GM23338 (cell line): ENCODE measurements around the gene EXOC4. TPM values are rescaled to one million over a fixed set of nuclear protein-coding genes. Genes with fewer than 3 reads are reported as not detected.

Experiments used
- ATAC-seq: fragments of 200-7000 bp; cut with Tn5 transposase; 3 replicates; pipeline ENCODE4 v1.9.1; 2020
- DNase-seq: peaks from one replicate; pipeline ENCODE4 v3.0.0-alpha.2; 2015; ENCODE audit warnings: low spot score
- H2AFZ ChIP-seq: fragments of 200-600 bp; sonication (generic); 2 replicates; pipeline ENCODE4 v1.8.0; 2016; ENCODE audit warnings: antibody characterized with exemption, mild to moderate bottlenecking, moderate library complexity
- H3F3A ChIP-seq: fragments of 200-600 bp; sonication (generic); replicated peaks from 2 replicates; pipeline ENCODE4 v1.8.0; 2017; ENCODE audit warnings: antibody characterized with exemption, mixed run types, low read depth
- H3K27ac ChIP-seq: fragments of 200-600 bp; sonication (generic); 2 replicates; pipeline ENCODE4 v1.6.1; 2016; ENCODE audit warnings: low read depth
- H3K27me3 ChIP-seq: fragments of 200-600 bp; sonication (generic); 2 replicates; pipeline ENCODE4 v1.8.0; 2016; ENCODE audit warnings: mild to moderate bottlenecking, mixed run types, moderate library complexity; ENCODE audit not compliant: insufficient read depth
- H3K36me3 ChIP-seq: fragments of 200-600 bp; sonication (generic); 2 replicates; pipeline ENCODE4 v1.8.0; 2016; ENCODE audit warnings: mild to moderate bottlenecking; ENCODE audit not compliant: insufficient read depth
- H3K4me1 ChIP-seq: fragments of 200-600 bp; sonication (generic); 2 replicates; pipeline ENCODE4 v1.8.0; 2016; ENCODE audit warnings: mild to moderate bottlenecking, moderate library complexity; ENCODE audit not compliant: insufficient read depth
- H3K4me2 ChIP-seq: fragments of 200-600 bp; sonication (generic); 2 replicates; pipeline ENCODE4 v1.7.1; 2017; ENCODE audit warnings: mixed run types
- H3K4me3 ChIP-seq: fragments of 200-600 bp; sonication (generic); 2 replicates; pipeline ENCODE4 v1.6.1; 2016; ENCODE audit warnings: mixed run types
- H3K79me2 ChIP-seq: fragments of 200-600 bp; sonication (generic); replicated peaks from 2 replicates; pipeline ENCODE4 v1.8.0; 2017; ENCODE audit warnings: mild to moderate bottlenecking; ENCODE audit not compliant: insufficient read depth
- H3K9me2 ChIP-seq: fragments of 200-600 bp; sonication (generic); 2 replicates; pipeline ENCODE4 v1.8.0; 2017; ENCODE audit not compliant: insufficient read depth
- H4K20me1 ChIP-seq: fragments of 200-600 bp; sonication (generic); replicated peaks from 2 replicates; pipeline ENCODE4 v1.8.0; 2017; ENCODE audit warnings: mild to moderate bottlenecking; ENCODE audit not compliant: insufficient read depth
- H3K27ac Mint-ChIP-seq: 2 replicates; pipeline ENCODE4 v1.8.0; 2020; ENCODE audit warnings: inconsistent platforms, mild to moderate bottlenecking, moderate library complexity, mixed read lengths
- H3K27me3 Mint-ChIP-seq: 3 replicates; pipeline ENCODE4 v1.8.0; 2022; ENCODE audit warnings: low read depth, mild to moderate bottlenecking, moderate library complexity, mixed read lengths, inconsistent platforms; ENCODE audit not compliant: insufficient read depth, poor library complexity
- H3K36me3 Mint-ChIP-seq: 3 replicates; pipeline ENCODE4 v1.8.0; 2021; ENCODE audit warnings: low read depth, mild to moderate bottlenecking, inconsistent platforms, moderate library complexity, mixed read lengths
- H3K4me1 Mint-ChIP-seq: 3 replicates; pipeline ENCODE4 v1.8.0; 2020; ENCODE audit warnings: mild to moderate bottlenecking, inconsistent platforms, mixed read lengths
- H3K4me3 Mint-ChIP-seq: 3 replicates; pipeline ENCODE4 v1.8.0; 2021; ENCODE audit warnings: moderate library complexity, mild to moderate bottlenecking, inconsistent platforms, mixed read lengths
- H3K9me3 Mint-ChIP-seq: 3 replicates; pipeline ENCODE4 v1.8.0; 2020; ENCODE audit warnings: moderate library complexity, mild to moderate bottlenecking, inconsistent platforms, mixed read lengths
- CREB1 ChIP-seq: fragments of 250-450 bp; sonication (Bioruptor Pico); IDR thresholded peaks from 2 replicates; pipeline ENCODE4 v1.5.0; 2020; ENCODE audit warnings: low read depth, mild to moderate bottlenecking, moderate library complexity
- CTCF ChIP-seq, 2 experiments: fragments of 200-600 bp in 1 of 2; sonication (generic) in 1 of 2; conservative IDR thresholded peaks; 2 replicates each; pipeline versions ENCODE4 v1.5.1 to v1.6.1; 2016 to 2017; ENCODE audit warnings: antibody characterized with exemption in 2 of 2, low read depth in 2 of 2, mild to moderate bottlenecking in 2 of 2, moderate library complexity in 1 of 2
- EZH2 ChIP-seq: fragments of 200-600 bp; sonication (generic); IDR thresholded peaks from one replicate; pipeline ENCODE4 v1.8.0; 2017; ENCODE audit warnings: antibody characterized with exemption, mild to moderate bottlenecking, low read depth; ENCODE audit not compliant: unreplicated experiment
- EZH2phosphoT487 ChIP-seq: fragments of 200-600 bp; sonication (generic); IDR thresholded peaks from one replicate; pipeline ENCODE4 v1.8.1; 2018; ENCODE audit warnings: antibody characterized with exemption; ENCODE audit not compliant: unreplicated experiment
- JUNB ChIP-seq: IDR thresholded peaks from one replicate; pipeline ENCODE4 v1.6.1; 2016; ENCODE audit warnings: antibody characterized with exemption; ENCODE audit not compliant: unreplicated experiment
- NANOG ChIP-seq: IDR thresholded peaks from 2 replicates; pipeline ENCODE4 v1.6.1; 2016; ENCODE audit warnings: antibody characterized with exemption, borderline replicate concordance
- POLR2AphosphoS5 ChIP-seq: IDR thresholded peaks from 2 replicates; pipeline ENCODE4 v1.6.1; 2016; ENCODE audit warnings: antibody characterized with exemption, low read depth
- REST ChIP-seq: IDR thresholded peaks from one replicate; pipeline ENCODE4 v1.6.1; 2018; ENCODE audit warnings: antibody characterized with exemption; ENCODE audit not compliant: unreplicated experiment
- STAT1 ChIP-seq: IDR thresholded peaks from one replicate; pipeline ENCODE4 v1.6.1; 2016; ENCODE audit warnings: antibody characterized with exemption; ENCODE audit not compliant: unreplicated experiment
- ZNF331 ChIP-seq: fragments of 250-450 bp; sonication (Bioruptor Pico); IDR thresholded peaks from 2 replicates; pipeline ENCODE4 v1.5.0; 2020; ENCODE audit warnings: low read depth, mild to moderate bottlenecking, moderate library complexity
- polyA plus RNA-seq: library from polyadenylated mRNA; unstranded; fragments of >200 nt; fragmentation: Nextera tagmentation; extraction: Ambion mirVana; gene quantifications from 2 replicates; pipeline ENCODE4 v1.2.1, GENCODE V29; 2016
- total RNA-seq: library from RNA; depleted of rRNA; stranded (reverse); fragments of >200 nt; shearing (Covaris generic); gene quantifications from 2 replicates; pipeline ENCODE4 v1.2.3, GENCODE V29; 2014

Gene EXOC4
- total and polyA plus RNA-seq, 2 experiments from 2014 or later: 37.5 to 52.7 TPM

GRCh38 chr7:133780912-133781311 is 528.0 kb downstream of the EXOC4 start:
- H3K4me2 ChIP-seq: no peak overlapping the region
- H3K27ac Mint-ChIP-seq: no peak overlapping the region

GRCh38 chr7:133781486-133782090 is 528.7 kb downstream of the EXOC4 start:
- no peak for DNase-seq
- H3K4me3 Mint-ChIP-seq: no peak overlapping the region
- TF ChIP-seq REST: no peak
- TF ChIP-seq EZH2phosphoT487: no peak
- TF ChIP-seq JUNB: no peak
- TF ChIP-seq ZNF331 (CRISPR knock-in tag): no peak
- no peak for TF ChIP-seq CTCF (conservative IDR thresholded peaks at IDR 0.05; ENCODE audit: low read depth in 2 of 2)
- no peak for TF ChIP-seq NANOG
- TF ChIP-seq STAT1: no peak
- no peak for TF ChIP-seq POLR2AphosphoS5
- TF ChIP-seq CREB1: no peak
- TF ChIP-seq EZH2: no peak
- no peaks in the 10 kb centered on the region; the same call in none of the 2 replicates for H4K20me1 ChIP-seq
- H3K4me2 ChIP-seq: no peak overlapping the region
- peaks cover 12% of the 10 kb centered on the region; the same call in 2 of the 3 replicates for H3K36me3 Mint-ChIP-seq
- peaks cover 6% of the 10 kb centered on the region; the same call in 1 of the 3 replicates for H3K9me3 Mint-ChIP-seq
- H3K4me3 ChIP-seq: no peak overlapping the region
- no peaks in the 10 kb centered on the region; the same call in 1 of the 2 replicates for H3K36me3 ChIP-seq
- H3K79me2 ChIP-seq: no peaks in the 10 kb centered on the region
- no peaks in the 10 kb centered on the region for H3K4me1 ChIP-seq
- no peak for ATAC-seq
- H3K27ac Mint-ChIP-seq: no peak overlapping the region
- H3K9me2 ChIP-seq: peaks cover 6% of the 10 kb centered on the region
- H3K4me1 Mint-ChIP-seq: no peaks in the 10 kb centered on the region
- peaks cover 2% of the 10 kb centered on the region for H3K27me3 Mint-ChIP-seq
- no peak overlapping the region for H3K27ac ChIP-seq
- H3F3A ChIP-seq: no peaks in the 10 kb centered on the region
- no peaks in the 10 kb centered on the region for H3K27me3 ChIP-seq
- no peak overlapping the region for H2AFZ ChIP-seq

More at GRCh38 chr7:133780912-133781311, 528.0 kb downstream of the EXOC4 start:
- Histone ChIP-seq H3F3A (no peaks in the 10 kb centered on the region), H3K4me3 (no peak overlapping the region), H3K4me1 (no peaks in the 10 kb centered on the region), H4K20me1 (no peaks in the 10 kb centered on the region; the same call in none of the 2 replicates), H3K27ac (no peak overlapping the region), H2AFZ (no peak overlapping the region), H3K27me3 (no peaks in the 10 kb centered on the region), H3K9me2 (peaks cover 6% of the 10 kb centered on the region), H3K36me3 (no peaks in the 10 kb centered on the region; the same call in 1 of the 2 replicates), H3K79me2 (no peaks in the 10 kb centered on the region)
- ATAC-seq (no peak), DNase-seq (no peak)
- peaks cover 12% of the 10 kb centered on the region; the same call in 2 of the 3 replicates for H3K36me3 Mint-ChIP-seq
- no peak overlapping the region for H3K4me3 Mint-ChIP-seq
- TF ChIP-seq CREB1: no peak
- TF ChIP-seq EZH2phosphoT487: no peak
- TF ChIP-seq NANOG: no peak
- TF ChIP-seq ZNF331 (CRISPR knock-in tag): no peak
- no peaks in the 10 kb centered on the region for H3K4me1 Mint-ChIP-seq
- peaks cover 6% of the 10 kb centered on the region; the same call in 1 of the 3 replicates for H3K9me3 Mint-ChIP-seq
- peaks cover 2% of the 10 kb centered on the region for H3K27me3 Mint-ChIP-seq
